Subcutaneous adipose tissue (tissue), 4 donors: ENCODE results near the gene OPRD1. TPM values are rescaled to one million over a fixed set of nuclear protein-coding genes. Genes with fewer than 3 reads are reported as not detected.

ENCODE experiments used
- total RNA-seq, 4 donors: library from RNA; depleted of rRNA; stranded (reverse); fragments of >200 nt; gene quantifications; one replicate each; pipeline ENCODE4 v1.1.0, GENCODE V29; 2016
- TF ChIP-seq, protein P1 (sequence below): fragments of 450-650 bp; IDR thresholded peaks from one replicate; pipeline ENCODE4 v1.5.1; 2016; ENCODE audit warnings: low read depth, mild to moderate bottlenecking, control low read depth, antibody characterized with exemption, moderate library complexity

Gene OPRD1
- total RNA-seq, 4 donors from 2014 or later: not detected

DNA sequence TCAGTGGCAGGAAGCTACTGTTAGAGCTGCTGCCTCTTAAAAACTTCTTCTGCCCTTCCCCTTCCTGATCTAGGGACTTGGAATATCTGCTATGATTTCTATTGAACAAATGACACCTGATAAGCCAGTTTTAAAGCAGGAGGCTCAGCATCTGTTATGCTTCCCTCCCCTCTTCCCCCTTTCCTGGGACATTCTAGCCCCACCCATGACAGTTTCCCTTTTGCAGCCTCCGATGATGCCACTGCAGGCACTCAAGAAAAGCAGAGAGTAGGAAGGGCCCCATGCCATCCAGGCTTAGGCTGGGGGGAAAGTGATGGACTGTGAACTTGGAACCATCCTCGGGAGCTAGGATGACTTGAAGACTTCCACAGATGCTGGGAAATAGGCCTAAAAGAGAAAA lies 87.3 kb downstream of the OPRD1 start:
- TF ChIP-seq, protein P1, sequence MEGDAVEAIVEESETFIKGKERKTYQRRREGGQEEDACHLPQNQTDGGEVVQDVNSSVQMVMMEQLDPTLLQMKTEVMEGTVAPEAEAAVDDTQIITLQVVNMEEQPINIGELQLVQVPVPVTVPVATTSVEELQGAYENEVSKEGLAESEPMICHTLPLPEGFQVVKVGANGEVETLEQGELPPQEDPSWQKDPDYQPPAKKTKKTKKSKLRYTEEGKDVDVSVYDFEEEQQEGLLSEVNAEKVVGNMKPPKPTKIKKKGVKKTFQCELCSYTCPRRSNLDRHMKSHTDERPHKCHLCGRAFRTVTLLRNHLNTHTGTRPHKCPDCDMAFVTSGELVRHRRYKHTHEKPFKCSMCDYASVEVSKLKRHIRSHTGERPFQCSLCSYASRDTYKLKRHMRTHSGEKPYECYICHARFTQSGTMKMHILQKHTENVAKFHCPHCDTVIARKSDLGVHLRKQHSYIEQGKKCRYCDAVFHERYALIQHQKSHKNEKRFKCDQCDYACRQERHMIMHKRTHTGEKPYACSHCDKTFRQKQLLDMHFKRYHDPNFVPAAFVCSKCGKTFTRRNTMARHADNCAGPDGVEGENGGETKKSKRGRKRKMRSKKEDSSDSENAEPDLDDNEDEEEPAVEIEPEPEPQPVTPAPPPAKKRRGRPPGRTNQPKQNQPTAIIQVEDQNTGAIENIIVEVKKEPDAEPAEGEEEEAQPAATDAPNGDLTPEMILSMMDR: no peak

DNA sequence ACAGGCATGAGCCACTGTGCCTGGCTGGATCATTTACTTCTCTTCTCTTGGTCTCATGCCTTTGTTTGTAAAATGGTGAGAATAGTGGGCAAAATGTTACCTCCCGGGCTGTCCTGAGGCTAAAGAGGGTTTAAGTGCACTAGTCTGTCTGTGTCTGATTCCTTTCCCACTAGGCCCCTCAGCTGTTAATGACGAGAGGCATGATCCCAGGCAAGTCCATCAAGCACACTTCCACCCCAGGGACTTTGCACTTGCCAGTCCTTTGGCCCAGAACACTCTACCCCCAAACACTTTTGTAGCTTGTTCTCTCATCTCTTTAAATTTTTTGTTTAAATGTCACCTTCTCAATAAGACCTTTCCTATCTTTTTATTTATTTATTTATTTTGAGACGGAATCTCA lies 88.6 kb downstream of the OPRD1 start:
- TF ChIP-seq, protein P1: no peak

DNA sequence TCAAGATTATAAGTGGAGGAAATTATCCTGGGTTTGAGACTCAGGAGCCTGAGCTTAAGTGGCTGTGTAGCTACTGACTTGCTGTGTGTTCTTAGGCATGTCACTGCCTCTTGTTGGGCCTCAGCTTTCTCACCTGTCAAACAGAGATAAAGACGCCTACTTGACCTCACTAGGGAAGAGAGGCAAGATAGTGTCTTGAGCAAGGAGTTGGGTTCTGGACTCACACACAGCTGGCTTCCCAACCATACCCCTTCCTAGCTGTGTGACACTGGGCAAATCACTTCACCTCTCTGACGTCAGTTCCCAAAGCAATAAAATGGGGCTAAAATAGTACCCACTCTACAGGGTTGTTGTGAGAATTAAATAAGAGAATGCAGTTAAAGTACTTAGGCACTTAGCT lies 90.8 kb downstream of the OPRD1 start:
- TF ChIP-seq, protein P1: no peak

DNA sequence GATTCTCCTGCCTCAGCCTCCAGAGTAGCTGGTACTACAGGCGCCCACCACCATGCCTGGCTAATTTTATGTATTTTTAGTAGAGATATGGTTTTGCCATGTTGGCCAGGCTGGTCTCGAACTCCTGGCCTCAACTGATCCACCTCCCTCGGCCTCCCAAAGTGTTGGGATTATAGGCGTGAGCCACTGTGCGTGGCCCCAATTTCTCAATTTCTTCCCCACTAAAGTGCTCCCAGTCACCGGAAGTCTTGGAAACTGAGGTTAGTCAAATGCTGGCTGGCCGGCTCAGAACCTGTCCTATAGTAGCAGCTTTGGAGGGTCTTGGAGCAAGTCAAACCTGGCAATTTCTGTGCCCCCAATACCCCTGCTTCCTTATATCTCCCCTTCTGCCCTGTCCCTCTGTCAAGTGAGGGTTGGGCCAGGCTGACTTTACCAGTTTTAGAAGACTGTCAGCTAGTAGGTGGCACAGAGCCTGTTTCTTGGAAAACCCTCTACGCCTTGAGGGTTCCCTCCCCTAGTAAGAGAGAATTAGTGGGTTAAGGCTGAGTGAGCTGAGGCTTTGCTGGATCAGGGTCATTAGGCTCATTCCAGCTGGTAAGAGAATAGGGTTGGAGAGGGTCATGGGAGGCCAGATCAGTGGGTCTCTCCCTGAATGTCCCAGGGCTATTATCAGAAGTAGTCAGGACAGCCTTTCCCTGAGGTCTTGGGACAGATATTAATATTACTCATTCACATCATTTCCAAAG lies 94.1 kb downstream of the OPRD1 start:
- TF ChIP-seq, protein P1: no peak

DNA sequence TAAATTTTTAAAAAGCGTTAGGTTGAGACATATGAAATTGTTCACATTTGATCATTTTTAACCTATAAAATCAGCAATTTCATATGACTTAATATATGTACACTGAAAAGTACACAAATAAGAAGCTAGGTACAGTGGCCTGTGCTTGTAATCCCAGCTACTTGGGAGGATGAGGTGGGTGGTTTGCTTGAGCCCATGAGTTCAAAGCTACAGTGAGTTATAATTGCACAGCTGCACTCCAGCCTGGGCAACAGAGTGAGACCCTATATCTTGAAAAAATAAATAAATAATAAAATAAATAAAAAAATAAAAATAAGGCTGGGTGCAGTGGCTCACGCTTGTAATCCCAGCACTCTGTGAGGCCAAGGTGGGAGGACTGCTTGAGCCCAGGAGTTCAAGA lies 97.2 kb downstream of the OPRD1 start:
- TF ChIP-seq, protein P1: no peak

DNA sequence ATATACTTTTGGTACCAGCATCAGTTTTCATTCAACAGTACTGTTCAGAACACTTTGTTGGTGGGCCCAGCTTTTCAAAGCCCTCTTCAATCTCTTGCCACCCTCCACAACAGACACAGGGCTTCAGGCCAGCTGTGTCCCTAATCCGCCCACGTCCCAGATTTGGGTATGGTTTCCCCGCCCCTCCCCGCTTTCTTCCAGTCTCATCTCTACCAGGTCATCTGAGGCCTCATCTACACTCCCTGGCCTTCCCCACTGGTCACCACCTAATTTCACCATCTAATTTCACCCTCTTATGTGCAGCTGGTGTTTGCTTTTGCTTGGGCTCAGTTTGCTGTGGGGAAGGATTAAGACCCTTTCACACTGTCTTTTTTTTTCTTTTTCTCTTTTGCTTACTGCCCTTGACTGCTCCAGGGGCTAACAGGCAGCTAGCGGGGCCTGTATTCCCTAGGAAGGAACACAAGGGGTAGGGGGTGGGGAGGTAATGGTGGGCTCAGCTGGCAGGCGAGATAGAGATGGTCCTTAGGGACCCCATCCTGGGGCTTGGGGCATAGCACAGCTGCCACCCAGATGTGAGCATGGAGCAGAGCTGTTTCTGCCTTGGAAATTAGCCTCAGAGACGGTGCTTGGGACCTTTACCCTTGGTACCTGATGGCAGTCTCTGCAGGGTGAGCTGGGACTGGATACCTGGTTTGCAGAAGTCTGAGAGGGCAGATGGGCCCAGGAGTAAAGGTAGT lies 98.6 kb downstream of the OPRD1 start:
- TF ChIP-seq, protein P1: no peak

DNA sequence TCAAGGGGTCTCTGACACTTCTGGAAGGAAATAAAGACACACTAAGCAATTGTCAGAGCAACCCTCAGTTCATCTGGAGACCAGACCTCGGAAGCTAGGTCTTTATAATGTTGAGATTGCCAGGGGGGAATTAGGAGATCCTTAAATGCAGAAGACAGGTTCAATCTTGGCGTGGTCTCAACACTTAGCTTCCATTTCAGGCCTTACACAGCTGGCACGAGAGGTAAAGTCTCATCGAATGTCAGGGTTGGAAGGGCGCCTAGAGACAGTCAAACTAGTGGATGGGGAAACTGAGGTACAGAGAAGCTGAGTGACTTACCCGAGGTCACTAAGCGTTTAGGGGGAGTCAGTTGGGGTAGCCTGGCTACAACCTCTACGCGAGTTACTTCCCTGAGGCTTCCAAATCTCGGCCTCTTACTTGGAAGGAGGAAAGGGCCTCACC lies 101.8 kb downstream of the OPRD1 start:
- TF ChIP-seq, protein P1: no peak
